Raji (cell line): ENCODE measurements around the gene ATP11A.

Experiments
- POLR2A ChIP-seq: IDR thresholded peaks from 2 replicates; pipeline ENCODE4 v1.6.1; 2011; ENCODE audit warnings: low read depth, low read length, control low read depth; ENCODE audit not compliant: insufficient read depth

The ATP11A gene

DNA sequence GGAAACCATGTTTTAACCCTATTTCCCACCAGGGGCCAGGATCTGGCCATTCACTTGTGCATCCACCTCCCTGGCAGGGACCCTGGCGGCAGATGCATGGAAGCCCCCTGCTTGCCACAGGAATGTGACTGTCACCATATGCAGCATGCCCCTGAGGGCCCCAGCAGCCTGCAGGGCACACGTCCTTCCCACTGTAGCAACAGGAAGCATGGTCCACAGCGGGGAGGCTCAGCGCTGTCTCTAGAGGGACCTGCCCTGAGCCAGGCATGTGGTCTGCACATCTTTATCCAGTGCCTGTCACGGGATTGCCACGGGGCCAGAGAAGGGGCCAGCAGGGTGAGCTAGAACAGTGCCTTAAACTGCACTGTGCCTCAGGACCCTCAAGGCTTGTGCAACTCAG is 244.2 kb downstream of the ATP11A start:
- no peak for TF ChIP-seq POLR2A
